AG09309 (cell line): ENCODE data around the gene CDYL2.

Experiments
- DNase-seq: peaks from one replicate; pipeline ENCODE4 v3.0.0-alpha.2; 2010; ENCODE audit warnings: low read depth
- H3K4me3 ChIP-seq: 2 replicates; pipeline ENCODE4 v1.5.1; 2011; ENCODE audit warnings: mild to moderate bottlenecking, low read depth, low read length, moderate library complexity; ENCODE audit not compliant: control insufficient read depth
- TF ChIP-seq, protein P1 (sequence below): IDR thresholded peaks from 2 replicates; pipeline ENCODE4 v1.5.1; 2011; ENCODE audit warnings: mild to moderate bottlenecking, low read depth, low read length, inconsistent platforms; ENCODE audit not compliant: insufficient read depth, control insufficient read depth; ENCODE audit errors: missing control alignments

The CDYL2 gene

DNA sequence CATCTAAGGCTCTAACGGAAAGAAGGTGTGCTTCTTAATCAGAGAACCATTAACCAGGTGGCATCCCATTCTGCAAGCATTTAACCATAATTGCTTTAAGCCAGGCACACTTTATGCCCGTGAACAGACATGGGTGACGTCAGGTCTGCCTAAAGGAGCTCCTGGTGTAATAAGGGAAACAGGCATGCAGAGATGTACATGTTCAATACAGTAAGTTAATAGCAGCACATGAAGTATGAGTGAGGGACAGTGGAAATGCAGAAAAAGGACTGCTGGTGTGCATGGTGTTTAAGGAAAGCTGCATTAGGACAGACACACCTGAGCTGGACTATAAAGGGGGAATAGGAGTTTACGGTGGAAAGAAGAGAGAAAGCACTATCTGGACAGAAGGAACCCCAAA is 245.0 kb downstream of the CDYL2 start:
- no peak for DNase-seq
- TF ChIP-seq, protein P1, sequence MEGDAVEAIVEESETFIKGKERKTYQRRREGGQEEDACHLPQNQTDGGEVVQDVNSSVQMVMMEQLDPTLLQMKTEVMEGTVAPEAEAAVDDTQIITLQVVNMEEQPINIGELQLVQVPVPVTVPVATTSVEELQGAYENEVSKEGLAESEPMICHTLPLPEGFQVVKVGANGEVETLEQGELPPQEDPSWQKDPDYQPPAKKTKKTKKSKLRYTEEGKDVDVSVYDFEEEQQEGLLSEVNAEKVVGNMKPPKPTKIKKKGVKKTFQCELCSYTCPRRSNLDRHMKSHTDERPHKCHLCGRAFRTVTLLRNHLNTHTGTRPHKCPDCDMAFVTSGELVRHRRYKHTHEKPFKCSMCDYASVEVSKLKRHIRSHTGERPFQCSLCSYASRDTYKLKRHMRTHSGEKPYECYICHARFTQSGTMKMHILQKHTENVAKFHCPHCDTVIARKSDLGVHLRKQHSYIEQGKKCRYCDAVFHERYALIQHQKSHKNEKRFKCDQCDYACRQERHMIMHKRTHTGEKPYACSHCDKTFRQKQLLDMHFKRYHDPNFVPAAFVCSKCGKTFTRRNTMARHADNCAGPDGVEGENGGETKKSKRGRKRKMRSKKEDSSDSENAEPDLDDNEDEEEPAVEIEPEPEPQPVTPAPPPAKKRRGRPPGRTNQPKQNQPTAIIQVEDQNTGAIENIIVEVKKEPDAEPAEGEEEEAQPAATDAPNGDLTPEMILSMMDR = no peak
- H3K4me3 ChIP-seq = no peak overlapping the region

GRCh38 chr16:80557037-80557436 is 247.4 kb downstream of the CDYL2 start:
- H3K4me3 ChIP-seq = no peak overlapping the region
- no peak for DNase-seq
- TF ChIP-seq, protein P1 = no peak

DNA sequence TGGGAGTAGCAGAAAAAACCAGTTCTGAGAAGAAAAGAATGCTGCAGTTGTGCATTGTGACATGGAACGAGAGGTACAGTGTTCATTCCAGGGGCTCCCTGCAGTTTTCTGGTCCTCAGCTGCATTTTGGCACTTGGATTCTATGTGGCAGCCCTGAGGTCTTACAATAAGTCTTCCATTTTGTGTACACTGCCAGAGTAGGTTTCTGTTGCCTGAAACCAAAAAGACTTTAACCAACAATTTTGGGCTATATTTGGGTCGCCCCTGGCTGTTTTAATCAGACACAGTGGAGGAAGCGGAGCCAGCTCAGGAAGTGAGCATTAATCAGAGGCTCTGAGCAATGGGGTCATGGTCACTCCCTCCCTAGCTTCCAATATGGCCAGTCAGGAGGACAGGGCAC is 247.9 kb downstream of the CDYL2 start:
- H3K4me3 ChIP-seq = no peak overlapping the region
- no peak for DNase-seq
- TF ChIP-seq, protein P1 = no peak

- H3K4me3 ChIP-seq = no peak overlapping the region
- DNase-seq = no peak
These were observed 250.4 kb downstream of the CDYL2 start for GRCh38 chr16:80554033-80554432.

GRCh38 chr16:80552277-80552676 is 252.1 kb downstream of the CDYL2 start:
- H3K4me3 ChIP-seq = no peak overlapping the region
- DNase-seq = no peak
- TF ChIP-seq, protein P1 = no peak

More at GRCh38 chr16:80554033-80554432, 250.4 kb downstream of the CDYL2 start:
- TF ChIP-seq, protein P1 = no peak
